ENCODE measurements around the gene SLC39A11. TPM values are rescaled to one million over a fixed set of nuclear protein-coding genes. Genes with fewer than 3 reads are reported as not detected.
A peak's percentile ranks its signal among the peaks of the same experiment; 100 is the strongest.

SLC39A11 gene
- total and polyA plus RNA-seq, 2 donors (not counting 1 experiment from before 2014, with no cell fraction given): 12.7 to 27.4 TPM

DNA sequence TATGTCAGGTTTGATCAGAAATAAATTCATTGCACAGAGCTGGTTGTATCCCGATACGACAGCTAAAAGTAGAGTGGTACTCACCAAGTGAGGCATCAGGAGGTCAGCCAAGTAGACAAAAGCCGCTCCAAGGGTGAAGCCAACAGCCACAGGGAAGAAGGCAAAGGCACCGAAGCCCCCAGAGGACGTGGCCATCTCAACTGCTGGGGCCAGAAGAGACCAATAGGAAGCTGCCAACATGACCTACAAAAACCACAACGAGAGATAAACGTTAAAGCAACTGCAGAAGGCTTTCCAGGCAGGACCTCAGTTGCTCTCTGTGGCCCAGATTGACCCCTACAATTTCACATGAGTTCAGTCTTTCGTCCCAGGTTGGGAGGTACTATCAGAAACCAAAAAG, 61.0 kb downstream of the SLC39A11 start:
- Histone ChIP-seq H3K79me2 (ENCODE audit: control insufficient read depth, insufficient read depth, low read length) (no peaks in the 10 kb centered on the region), H4K20me1 (ENCODE audit: control insufficient read depth, extremely low read depth, insufficient read depth, low read length) (no peaks in the 10 kb centered on the region), H3K36me3 (ENCODE audit: control insufficient read depth, insufficient read depth, low read length) (no peaks in the 10 kb centered on the region)

GRCh38 chr17:73030995-73031394, 61.5 kb downstream of the SLC39A11 start:
- Histone ChIP-seq H3K27ac (ENCODE audit: insufficient read depth, low read length) (no peak overlapping the region), H3K27me3 (ENCODE audit: control insufficient read depth, insufficient read depth, low read length) (no peaks in the 10 kb centered on the region), H3K4me2 (ENCODE audit: extremely low read depth, insufficient read depth, low read length) (no peak overlapping the region), H3K79me2 (ENCODE audit: control insufficient read depth, insufficient read depth, low read length) (no peaks in the 10 kb centered on the region), H3K9ac (ENCODE audit: insufficient read depth, low read length) (no peak overlapping the region), H4K20me1 (ENCODE audit: control insufficient read depth, extremely low read depth, insufficient read depth, low read length) (no peaks in the 10 kb centered on the region), H3K36me3 (ENCODE audit: control insufficient read depth, insufficient read depth, low read length) (no peaks in the 10 kb centered on the region), H2AFZ (ENCODE audit: low read length) (no peak overlapping the region), H3K4me3 (replicated peaks in 1 of 4; ENCODE audit: control extremely low read depth in 1 of 4, insufficient read depth in 1 of 4, low read depth in 3 of 4, low read length in 4 of 4) (no peak overlapping the region), H3K4me1 (ENCODE audit: control insufficient read depth, extremely low read depth, insufficient read depth, low read length) (peaks cover 8% of the 10 kb centered on the region), H3K9me3 (ENCODE audit: control insufficient read depth, insufficient read depth, low read depth, low read length) (no peaks in the 10 kb centered on the region)
- TF ChIP-seq CTCF (conservative IDR thresholded peaks at IDR 0.05 in 1 of 2, IDR thresholded peaks at IDR 0.05 in 1 of 2; ENCODE audit: low read depth in 1 of 2, low read length in 2 of 2) (no peak), EZH2 (IDR thresholded peaks at IDR 0.05; ENCODE audit: low read length, missing control alignments) (no peak)
- no peak for DNase-seq (ENCODE audit: low read depth in 2 of 2)

More for the DNA sequence above, 61.0 kb downstream of the SLC39A11 start:
- peaks cover 8% of the 10 kb centered on the region for H3K4me1 ChIP-seq (ENCODE audit: control insufficient read depth, extremely low read depth, insufficient read depth, low read length)
- H3K9ac ChIP-seq (ENCODE audit: insufficient read depth, low read length): no peak overlapping the region
- DNase-seq (ENCODE audit: low read depth in 2 of 2): no peak
- H3K27ac ChIP-seq (ENCODE audit: insufficient read depth, low read length): no peak overlapping the region
- TF ChIP-seq EZH2 (IDR thresholded peaks at IDR 0.05; ENCODE audit: low read length, missing control alignments): no peak
- no peaks in the 10 kb centered on the region for H3K27me3 ChIP-seq (ENCODE audit: control insufficient read depth, insufficient read depth, low read length)
- no peak overlapping the region for H3K4me3 ChIP-seq (replicated peaks in 1 of 4; ENCODE audit: control extremely low read depth in 1 of 4, insufficient read depth in 1 of 4, low read depth in 3 of 4, low read length in 4 of 4)
- no peak overlapping the region for H2AFZ ChIP-seq (ENCODE audit: low read length)
- H3K9me3 ChIP-seq (ENCODE audit: control insufficient read depth, insufficient read depth, low read depth, low read length): no peaks in the 10 kb centered on the region
- no peak overlapping the region for H3K4me2 ChIP-seq (ENCODE audit: extremely low read depth, insufficient read depth, low read length)

DNA sequence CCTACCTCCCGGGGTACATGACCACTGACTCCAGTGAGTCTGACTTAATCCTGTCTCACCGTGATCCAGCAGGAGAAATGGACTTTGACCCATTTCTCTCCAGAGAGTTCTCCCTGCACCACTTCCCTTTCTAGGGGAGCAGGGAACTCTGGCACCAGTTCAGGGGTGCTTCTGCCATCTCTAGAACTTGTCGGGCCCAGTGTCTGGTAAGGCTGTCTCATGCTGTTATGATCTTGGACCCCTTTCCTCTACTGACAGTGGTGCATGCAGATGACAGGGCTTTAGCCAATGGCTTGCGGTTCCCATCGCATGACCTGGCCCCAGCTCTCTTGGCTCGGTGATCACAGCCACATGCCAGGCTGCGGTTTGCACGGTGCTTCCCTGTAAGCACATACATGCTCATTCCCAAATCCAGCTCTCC, 62.0 kb downstream of the SLC39A11 start:
- Histone ChIP-seq H3K4me1 (ENCODE audit: control insufficient read depth, extremely low read depth, insufficient read depth, low read length) (peaks cover 8% of the 10 kb centered on the region), H2AFZ (ENCODE audit: low read length) (no peak overlapping the region), H3K36me3 (ENCODE audit: control insufficient read depth, insufficient read depth, low read length) (no peaks in the 10 kb centered on the region), H3K4me2 (ENCODE audit: extremely low read depth, insufficient read depth, low read length) (no peak overlapping the region), H3K4me3 (replicated peaks in 1 of 4; ENCODE audit: control extremely low read depth in 1 of 4, insufficient read depth in 1 of 4, low read depth in 3 of 4, low read length in 4 of 4) (no peak overlapping the region), H3K27me3 (ENCODE audit: control insufficient read depth, insufficient read depth, low read length) (no peaks in the 10 kb centered on the region), H3K79me2 (ENCODE audit: control insufficient read depth, insufficient read depth, low read length) (no peaks in the 10 kb centered on the region), H4K20me1 (ENCODE audit: control insufficient read depth, extremely low read depth, insufficient read depth, low read length) (no peaks in the 10 kb centered on the region), H3K27ac (ENCODE audit: insufficient read depth, low read length) (no peak overlapping the region), H3K9ac (ENCODE audit: insufficient read depth, low read length) (no peak overlapping the region), H3K9me3 (ENCODE audit: control insufficient read depth, insufficient read depth, low read depth, low read length) (no peaks in the 10 kb centered on the region)
- peak; percentile 16 to 61 for DNase-seq (ENCODE audit: low read depth in 2 of 2)
- no peak for TF ChIP-seq CTCF (conservative IDR thresholded peaks at IDR 0.05 in 1 of 2, IDR thresholded peaks at IDR 0.05 in 1 of 2; ENCODE audit: low read depth in 1 of 2, low read length in 2 of 2)

All from fibroblast of lung (primary cell).